HEK293 (cell line): ENCODE results near the gene VKORC1L1.

Experiments used
- CTCF ChIA-PET: fragments of 350-600 bp; formaldehyde crosslinking; extraction: SDS; loops from one replicate; lab custom pipeline; 2021; ENCODE audit warnings: antibody characterized with exemption; lab: Yijun Ruan, JAX
- POLR2A ChIA-PET: fragments of 300-600 bp; formaldehyde crosslinking; extraction: SDS; loops from one replicate; lab custom pipeline; 2020; ENCODE audit warnings: antibody characterized with exemption, inconsistent platforms; lab: Yijun Ruan, JAX
- H3K27ac ChIP-seq: fragments of 200-500 bp; sonication (Bioruptor generic); 2 replicates; pipeline ENCODE4 v1.5.1; 2014; ENCODE audit warnings: low read depth, low read length, control low read depth, inconsistent platforms; ENCODE audit errors: extremely low read depth
- H3K36me3 ChIP-seq, 2 experiments: fragments of 200-500 bp in 1 of 2; sonication (Bioruptor generic) in 1 of 2; 1 replicate in 1 of 2; 2 replicates in 1 of 2; pipeline ENCODE4 v1.5.1; 2014 to 2017; ENCODE audit warnings: inconsistent platforms in 2 of 2, low read length in 2 of 2; ENCODE audit not compliant: control insufficient read depth in 2 of 2, insufficient read depth in 1 of 2
- H3K4me1 ChIP-seq: fragments of 200-500 bp; sonication (Bioruptor generic); 2 replicates; pipeline ENCODE4 v1.5.1; 2014; ENCODE audit warnings: mild to moderate bottlenecking, low read length, inconsistent platforms; ENCODE audit not compliant: control insufficient read depth, insufficient read depth
- H3K4me3 ChIP-seq: 2 replicates; pipeline ENCODE4 v1.5.1; 2011; ENCODE audit warnings: low read depth, mild to moderate bottlenecking, control low read depth, low read length, moderate library complexity
- H3K9me3 ChIP-seq: fragments of 200-500 bp; sonication (Bioruptor generic); 2 replicates; pipeline ENCODE4 v1.5.1; 2014; ENCODE audit warnings: low read depth, low read length, inconsistent platforms; ENCODE audit not compliant: control insufficient read depth, insufficient read depth
- AEBP2 ChIP-seq: fragments of 450-650 bp; formaldehyde crosslinking; IDR thresholded peaks from 2 replicates; pipeline ENCODE4 v1.5.1; 2016; ENCODE audit warnings: missing biosample characterization, missing genetic modification characterization, borderline replicate concordance
- BCL11B ChIP-seq: fragments of 450-650 bp; formaldehyde crosslinking; IDR thresholded peaks from 2 replicates; pipeline ENCODE4 v1.5.1; 2016; ENCODE audit warnings: low read depth, missing biosample characterization, missing genetic modification characterization
- KLF10 ChIP-seq: fragments of 450-650 bp; IDR thresholded peaks from 2 replicates; pipeline ENCODE4 v1.5.1; 2018; ENCODE audit warnings: missing biosample characterization, mild to moderate bottlenecking, missing genetic modification characterization
- KLF8 ChIP-seq: fragments of 450-650 bp; formaldehyde crosslinking; IDR thresholded peaks from 2 replicates; pipeline ENCODE4 v1.5.1; 2016; ENCODE audit warnings: missing biosample characterization, missing genetic modification characterization
- OSR2 ChIP-seq: fragments of 450-650 bp; formaldehyde crosslinking; IDR thresholded peaks from 2 replicates; pipeline ENCODE4 v1.5.1; 2016; ENCODE audit warnings: missing biosample characterization, missing genetic modification characterization
- OVOL3 ChIP-seq: fragments of 450-650 bp; formaldehyde crosslinking; IDR thresholded peaks from 2 replicates; pipeline ENCODE4 v1.5.1; 2016; ENCODE audit warnings: missing biosample characterization, missing genetic modification characterization
- PRDM10 ChIP-seq: fragments of 450-650 bp; formaldehyde crosslinking; IDR thresholded peaks from 2 replicates; pipeline ENCODE4 v1.5.1; 2016; ENCODE audit warnings: missing biosample characterization, missing genetic modification characterization
- PRDM6 ChIP-seq: fragments of 450-650 bp; formaldehyde crosslinking; IDR thresholded peaks from 2 replicates; pipeline ENCODE4 v1.5.1; 2017; ENCODE audit warnings: missing biosample characterization, missing genetic modification characterization
- SCRT1 ChIP-seq: fragments of 450-650 bp; formaldehyde crosslinking; IDR thresholded peaks from 2 replicates; pipeline ENCODE4 v1.5.1; 2016; ENCODE audit warnings: missing biosample characterization, missing genetic modification characterization, borderline replicate concordance
- ZBTB10 ChIP-seq: fragments of 450-650 bp; formaldehyde crosslinking; IDR thresholded peaks from 2 replicates; pipeline ENCODE4 v1.5.1; 2016; ENCODE audit warnings: missing biosample characterization, missing genetic modification characterization
- ZBTB17 ChIP-seq: fragments of 450-650 bp; formaldehyde crosslinking; IDR thresholded peaks from 2 replicates; pipeline ENCODE4 v1.5.1; 2016; ENCODE audit warnings: missing biosample characterization, missing genetic modification characterization
- ZBTB21 ChIP-seq: fragments of 450-650 bp; formaldehyde crosslinking; IDR thresholded peaks from 2 replicates; pipeline ENCODE4 v1.5.1; 2017; ENCODE audit warnings: missing biosample characterization, missing genetic modification characterization
- ZNF16 ChIP-seq: fragments of 450-650 bp; formaldehyde crosslinking; IDR thresholded peaks from 2 replicates; pipeline ENCODE4 v1.5.1; 2016; ENCODE audit warnings: low read depth, missing biosample characterization, missing genetic modification characterization
- ZNF175 ChIP-seq: fragments of 450-650 bp; formaldehyde crosslinking; IDR thresholded peaks from 2 replicates; pipeline ENCODE4 v1.5.1; 2016; ENCODE audit warnings: missing biosample characterization, missing genetic modification characterization
- ZNF184 ChIP-seq: fragments of 450-650 bp; IDR thresholded peaks from 2 replicates; pipeline ENCODE4 v1.5.1; 2018; ENCODE audit warnings: missing biosample characterization, mild to moderate bottlenecking, missing genetic modification characterization
- ZNF19 ChIP-seq: fragments of 450-650 bp; formaldehyde crosslinking; IDR thresholded peaks from 2 replicates; pipeline ENCODE4; 2016; ENCODE audit warnings: missing biosample characterization, missing genetic modification characterization, low read depth
- ZNF202 ChIP-seq: fragments of 450-650 bp; formaldehyde crosslinking; IDR thresholded peaks from 2 replicates; pipeline ENCODE4 v1.5.1; 2016; ENCODE audit warnings: missing biosample characterization, missing genetic modification characterization, borderline replicate concordance
- ZNF223 ChIP-seq: fragments of 450-650 bp; formaldehyde crosslinking; IDR thresholded peaks from 2 replicates; pipeline ENCODE4 v1.5.1; 2016; ENCODE audit warnings: missing biosample characterization, missing genetic modification characterization
- ZNF24 ChIP-seq: fragments of 450-650 bp; formaldehyde crosslinking; IDR thresholded peaks from 2 replicates; pipeline ENCODE4 v1.5.1; 2016; ENCODE audit warnings: missing biosample characterization, missing genetic modification characterization
- ZNF350 ChIP-seq: fragments of 450-650 bp; formaldehyde crosslinking; IDR thresholded peaks from 2 replicates; pipeline ENCODE4 v1.5.0; 2017; ENCODE audit warnings: missing biosample characterization, mild to moderate bottlenecking, missing genetic modification characterization
- ZNF366 ChIP-seq: fragments of 450-650 bp; formaldehyde crosslinking; conservative IDR thresholded peaks from 2 replicates; pipeline ENCODE4 v1.5.1; 2016; ENCODE audit warnings: missing biosample characterization, missing genetic modification characterization
- ZNF37A ChIP-seq: fragments of 450-650 bp; IDR thresholded peaks from 2 replicates; pipeline ENCODE4 v1.5.1; 2018; ENCODE audit warnings: missing biosample characterization, missing genetic modification characterization
- ZNF501 ChIP-seq: fragments of 450-650 bp; formaldehyde crosslinking; IDR thresholded peaks from 2 replicates; pipeline ENCODE4 v1.5.1; 2016; ENCODE audit warnings: missing biosample characterization, missing genetic modification characterization
- ZNF548 ChIP-seq: fragments of 450-650 bp; formaldehyde crosslinking; IDR thresholded peaks from 2 replicates; pipeline ENCODE4 v1.5.1; 2016; ENCODE audit warnings: missing biosample characterization, missing genetic modification characterization
- ZNF580 ChIP-seq: fragments of 450-650 bp; formaldehyde crosslinking; IDR thresholded peaks from 2 replicates; pipeline ENCODE4 v1.5.1; 2016; ENCODE audit warnings: missing biosample characterization, missing genetic modification characterization
- ZNF629 ChIP-seq: fragments of 450-650 bp; formaldehyde crosslinking; IDR thresholded peaks from 2 replicates; pipeline ENCODE4 v1.5.1; 2017; ENCODE audit warnings: missing biosample characterization, missing genetic modification characterization
- ZNF664 ChIP-seq: fragments of 450-650 bp; formaldehyde crosslinking; IDR thresholded peaks from 2 replicates; pipeline ENCODE4 v1.5.1; 2016; ENCODE audit warnings: missing biosample characterization, missing genetic modification characterization
- ZNF843 ChIP-seq: fragments of 450-650 bp; formaldehyde crosslinking; IDR thresholded peaks from 2 replicates; pipeline ENCODE4 v1.5.1; 2016; ENCODE audit warnings: missing biosample characterization, missing genetic modification characterization
- ZXDB ChIP-seq: fragments of 450-650 bp; formaldehyde crosslinking; IDR thresholded peaks from 2 replicates; pipeline ENCODE4 v1.5.1; 2016; ENCODE audit warnings: missing biosample characterization, missing genetic modification characterization

The VKORC1L1 gene

GRCh38 chr7:65951837-65952578 lies 79.1 kb downstream of the VKORC1L1 start:
- Histone ChIP-seq H3K36me3 (peaks cover 13 to 20% of the 10 kb centered on the region in 2 experiments), H3K4me1 (peaks cover 12% of the 10 kb centered on the region; the same call in 1 of the 2 replicates), H3K27ac (peak overlapping the region; percentile 62; the same call in 1 of the 2 replicates), H3K4me3 (no peak overlapping the region), H3K9me3 (no peaks in the 10 kb centered on the region)
- ChIA-PET CTCF (no interaction called here), POLR2A (no interaction called here)
- TF ChIP-seq SCRT1 (tag by site-specific recombination): peak; percentile 61
- no peak for TF ChIP-seq ZNF223
- peak; percentile 85 for TF ChIP-seq ZNF629 (tag by site-specific recombination)
- TF ChIP-seq ZBTB21 (tag by site-specific recombination): peak; percentile 59
- TF ChIP-seq ZNF548: no peak
- no peak for TF ChIP-seq ZNF501
- TF ChIP-seq ZNF580: 0 out of 2 replicates have a peak, but pooled peaks have one; percentile 12
- peak; percentile 35; the same call in 1 of the 2 replicates for TF ChIP-seq ZNF843 (tag by site-specific recombination)
- TF ChIP-seq ZNF19: no peak
- peak; percentile 21; the same call in 1 of the 2 replicates for TF ChIP-seq KLF10 (tag by site-specific recombination)
- no peak for TF ChIP-seq ZNF202 (tag by site-specific recombination)
- no peak for TF ChIP-seq BCL11B (tag by site-specific recombination)
- peak; percentile 69 for TF ChIP-seq OSR2 (tag by site-specific recombination)
- no peak for TF ChIP-seq ZNF350 (tag by site-specific recombination)
- TF ChIP-seq OVOL3 (tag by site-specific recombination): no peak
- TF ChIP-seq KLF8: peak; percentile 33; the same call in 1 of the 2 replicates
- TF ChIP-seq ZXDB: 0 out of 2 replicates have a peak, but pooled peaks have one; percentile 28
- TF ChIP-seq ZNF16 (tag by site-specific recombination): no peak
- TF ChIP-seq ZBTB10 (tag by site-specific recombination): no peak
- TF ChIP-seq ZNF24: peak; percentile 47
- TF ChIP-seq ZNF664 (tag by site-specific recombination): peak; percentile 56; the same call in 1 of the 2 replicates
- 0 out of 2 replicates have a peak, but pooled peaks have one; percentile 14 for TF ChIP-seq ZNF184 (tag by site-specific recombination)
- peak; percentile 94 for TF ChIP-seq PRDM6 (tag by site-specific recombination)
- no peak for TF ChIP-seq AEBP2
- 0 out of 2 replicates have a peak, but pooled peaks have one; percentile 42 for TF ChIP-seq ZNF37A (tag by site-specific recombination)
- TF ChIP-seq PRDM10 (tag by site-specific recombination): 0 out of 2 replicates have a peak, but pooled peaks have one; percentile 15
- peak; percentile 61 for TF ChIP-seq ZBTB17 (tag by site-specific recombination)
- TF ChIP-seq ZNF175 (tag by site-specific recombination): no peak
- peak; percentile 69 for TF ChIP-seq ZNF366 (tag by site-specific recombination)
